Measurements from ENCODE around the gene GHR.

Gene GHR

DNA sequence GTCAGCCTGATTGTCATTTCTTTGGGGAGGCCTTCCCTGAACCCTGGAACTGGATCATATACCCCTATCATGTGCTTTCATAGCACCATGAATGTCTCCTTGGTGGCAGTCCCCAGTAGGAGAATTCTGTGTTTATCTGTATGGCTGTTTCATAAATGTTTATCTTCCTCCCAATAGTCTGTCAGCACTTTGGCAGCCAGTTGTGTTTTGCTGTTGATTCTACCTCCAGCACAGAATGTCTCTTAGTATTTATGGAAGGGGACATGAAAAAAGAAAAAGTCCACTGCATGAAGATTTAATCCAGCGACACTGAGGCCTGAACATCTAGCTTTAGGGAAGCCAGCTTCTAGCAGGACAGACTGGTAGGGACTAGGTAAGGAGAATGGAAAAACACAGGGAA is 38.3 kb downstream of the GHR start:
- no peak for DNase-seq (ENCODE audit: low read depth in 2 of 2, low spot score in 1 of 2)

DNA sequence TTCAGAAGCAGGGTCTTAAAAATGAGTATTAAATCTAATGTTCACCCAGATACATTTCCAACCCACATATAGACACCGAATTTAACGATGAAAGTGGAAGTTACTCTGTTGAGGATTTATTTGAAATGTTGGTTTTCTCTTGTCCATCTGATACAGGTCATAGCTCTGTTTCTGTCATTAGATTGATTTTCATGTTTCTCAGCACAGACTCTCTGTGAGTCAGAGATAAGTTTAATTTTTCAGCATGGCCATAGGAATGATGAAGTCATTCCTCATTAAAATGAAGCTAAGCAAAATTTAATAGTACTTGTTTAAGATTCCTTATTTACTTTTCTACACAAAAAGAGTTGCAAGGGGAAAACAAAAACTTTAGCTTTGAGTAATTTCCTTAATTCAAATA is 38.8 kb downstream of the GHR start:
- no peak for DNase-seq (ENCODE audit: low read depth in 2 of 2, low spot score in 1 of 2)

DNA sequence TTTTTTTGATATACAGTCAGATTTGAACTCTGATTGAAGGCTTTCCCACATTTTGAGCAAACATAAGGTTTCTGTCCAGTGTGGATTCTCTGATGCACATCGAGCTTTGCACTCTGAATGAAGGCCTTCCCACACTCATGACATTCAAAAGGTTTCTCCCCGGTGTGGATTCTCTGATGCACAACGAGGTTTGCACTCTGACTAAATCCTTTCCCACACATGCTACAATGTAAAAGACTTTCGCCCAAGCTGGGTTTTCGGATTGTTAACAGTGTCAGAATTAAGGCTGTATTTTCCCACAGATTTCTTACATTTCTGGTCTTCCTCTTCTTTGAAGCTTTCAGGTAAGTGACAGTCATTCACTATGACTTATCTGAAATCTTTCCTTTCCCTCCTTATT is 44.3 kb downstream of the GHR start:
- DNase-seq (ENCODE audit: low read depth in 2 of 2, low spot score in 1 of 2), result no peak

DNA sequence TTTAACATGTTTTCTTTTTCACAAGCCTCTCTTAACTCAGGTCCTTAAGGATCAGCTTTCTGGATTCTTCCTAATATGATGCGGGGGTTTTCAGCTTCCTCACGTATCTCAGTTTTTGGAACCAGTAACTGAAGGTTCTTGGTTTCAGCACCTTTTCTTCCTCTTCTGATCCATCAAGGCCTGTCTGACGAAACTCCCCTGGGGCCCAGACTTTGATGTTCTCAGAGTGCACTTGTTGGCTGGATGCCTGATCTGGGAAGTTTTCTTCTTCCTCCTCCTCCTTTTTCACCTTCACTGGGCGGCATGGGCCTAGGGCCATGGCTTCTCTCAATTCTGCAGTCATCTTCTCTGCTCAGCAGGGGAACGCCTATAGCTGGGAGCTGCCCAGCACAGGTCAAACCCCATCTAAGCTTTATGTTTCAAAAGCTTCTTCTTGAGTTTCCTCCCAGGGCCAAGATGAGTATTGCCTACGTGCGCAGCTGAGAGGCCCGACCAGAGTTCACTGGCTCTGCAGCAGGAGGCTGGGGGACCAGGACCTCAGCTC is 44.8 kb downstream of the GHR start:
- DNase-seq (ENCODE audit: low read depth in 2 of 2, low spot score in 1 of 2), result no peak

DNA sequence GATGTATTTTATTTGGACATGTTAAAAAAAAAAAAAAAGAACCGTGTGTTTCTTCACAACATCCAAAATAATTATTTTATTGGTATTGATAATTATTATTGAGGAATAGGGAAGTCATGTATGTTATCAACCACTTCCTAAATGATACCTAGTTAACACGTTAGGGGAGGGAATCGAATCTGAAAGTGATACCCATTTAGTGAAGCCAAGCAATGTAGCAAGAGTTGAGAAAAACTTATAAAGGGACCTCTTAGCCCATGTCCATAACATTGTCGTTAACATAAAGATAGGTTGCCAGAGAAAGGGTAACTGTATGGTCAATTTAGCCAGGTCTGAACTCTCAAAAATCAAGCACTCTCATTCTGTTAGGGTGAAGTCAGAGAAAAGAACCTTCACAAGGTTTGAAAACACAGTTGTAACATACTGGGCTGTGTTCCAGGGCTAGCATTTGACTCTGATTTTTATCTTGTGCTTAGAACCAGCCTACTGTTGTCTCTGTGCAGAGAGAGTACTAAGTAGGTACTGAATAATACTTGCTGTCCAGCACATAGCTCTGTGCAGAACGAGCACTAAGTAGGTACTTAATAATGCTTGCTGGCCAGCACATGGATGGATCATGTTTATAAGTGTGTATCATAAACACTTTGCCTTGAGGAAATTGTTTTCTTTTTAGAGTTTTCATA is 60.4 kb downstream of the GHR start:
- DNase-seq (ENCODE audit: low read depth in 2 of 2, low spot score in 1 of 2), result no peak

DNA sequence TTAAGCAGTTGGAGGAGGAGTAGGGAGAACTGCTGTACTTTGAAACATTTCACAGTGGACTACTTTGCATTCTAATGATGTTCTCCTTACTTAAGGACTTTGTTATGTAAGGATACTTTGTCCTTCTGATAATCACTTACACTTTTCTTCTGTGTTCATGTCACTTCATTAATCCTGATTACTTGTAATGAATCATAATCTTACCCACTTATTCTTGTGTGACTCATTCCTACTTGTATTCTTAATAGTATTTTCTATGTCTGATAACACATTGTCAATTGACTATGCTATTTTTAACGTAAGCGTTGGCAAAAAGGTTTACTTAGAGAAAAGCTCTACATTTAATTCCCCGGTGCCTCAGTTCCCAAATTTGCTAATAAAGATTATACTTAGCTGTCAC is 63.8 kb downstream of the GHR start:
- no peak for DNase-seq (ENCODE audit: low read depth in 2 of 2, low spot score in 1 of 2)

DNA sequence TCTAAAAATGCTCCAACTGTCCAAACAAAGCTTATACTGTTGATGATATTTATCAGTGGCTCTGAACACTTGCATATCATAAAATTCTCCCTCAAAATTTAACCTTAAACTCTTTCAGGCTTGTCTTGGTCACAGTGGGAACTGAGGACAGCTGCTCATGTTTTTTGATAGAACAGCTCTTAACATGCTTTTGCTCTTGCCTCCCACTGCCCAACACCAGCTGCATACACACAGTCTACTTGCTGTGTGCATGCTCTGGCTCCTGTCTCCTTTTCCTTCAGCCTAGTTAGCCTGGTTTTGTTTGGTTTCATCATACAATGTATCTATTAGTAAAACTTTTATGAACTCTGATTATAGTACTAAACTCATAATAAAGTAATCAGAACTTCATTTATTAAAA is 64.6 kb downstream of the GHR start:
- no peak for DNase-seq (ENCODE audit: low read depth in 2 of 2, low spot score in 1 of 2)

DNA sequence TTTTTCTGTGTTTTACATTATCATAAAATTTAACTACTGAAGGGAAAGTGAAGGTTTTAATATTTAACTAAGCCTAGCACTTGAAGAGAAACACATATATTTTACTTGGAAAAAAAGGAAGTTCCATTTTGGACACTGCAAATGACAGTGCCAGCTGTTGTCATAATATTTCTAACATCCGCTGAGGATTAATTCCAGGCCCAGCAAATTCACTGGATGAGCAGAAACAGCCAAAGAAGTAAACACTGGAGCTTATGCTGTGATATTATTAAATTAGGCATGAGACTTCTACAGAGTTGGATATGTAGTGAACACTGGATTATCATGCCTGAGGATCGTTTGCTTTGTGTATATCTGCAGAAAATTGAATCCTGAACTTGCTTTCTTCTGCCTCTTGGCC is 67.6 kb downstream of the GHR start:
- DNase-seq (ENCODE audit: low read depth in 2 of 2, low spot score in 1 of 2), result no peak

DNA sequence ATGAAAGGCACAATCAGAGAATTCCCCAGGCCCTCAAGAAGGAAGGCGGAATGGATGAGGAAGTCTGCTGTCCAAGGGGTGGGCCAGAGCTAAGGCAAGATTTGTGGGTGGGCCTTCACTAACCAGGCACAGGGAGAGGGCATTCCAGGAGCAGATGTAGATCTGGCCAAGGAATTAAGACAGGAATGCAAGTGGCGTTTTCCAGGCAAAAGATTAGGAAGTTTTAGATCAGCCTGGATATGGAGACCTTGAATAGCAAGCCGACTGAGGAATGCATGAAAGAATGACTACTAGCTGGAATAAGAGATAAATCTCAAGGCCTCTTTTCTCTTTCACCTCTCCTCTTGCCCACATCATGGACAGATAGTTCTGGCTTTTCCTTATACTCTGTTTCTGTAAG is 68.5 kb downstream of the GHR start:
- no peak for DNase-seq (ENCODE audit: low read depth in 2 of 2, low spot score in 1 of 2)

DNA sequence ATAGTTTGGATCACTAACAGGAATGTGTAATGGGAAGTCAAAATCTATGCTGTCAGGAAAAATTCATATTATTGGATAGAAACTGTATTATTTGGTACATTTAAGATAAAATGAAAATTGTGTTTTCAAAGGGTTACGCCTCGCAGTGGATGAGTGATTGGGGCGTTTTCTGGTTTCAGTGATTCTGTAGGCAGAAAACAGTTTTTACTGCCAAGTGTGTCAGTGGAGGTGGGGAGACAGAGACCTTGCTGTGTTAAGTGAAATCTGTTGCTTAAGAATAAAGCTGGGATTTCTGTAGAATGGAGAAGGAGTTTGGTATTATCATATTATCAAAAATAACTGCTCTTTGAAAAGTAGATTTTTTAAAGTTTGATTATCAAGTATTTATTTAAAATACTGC is 69.7 kb downstream of the GHR start:
- no peak for DNase-seq (ENCODE audit: low read depth in 2 of 2, low spot score in 1 of 2)

DNA sequence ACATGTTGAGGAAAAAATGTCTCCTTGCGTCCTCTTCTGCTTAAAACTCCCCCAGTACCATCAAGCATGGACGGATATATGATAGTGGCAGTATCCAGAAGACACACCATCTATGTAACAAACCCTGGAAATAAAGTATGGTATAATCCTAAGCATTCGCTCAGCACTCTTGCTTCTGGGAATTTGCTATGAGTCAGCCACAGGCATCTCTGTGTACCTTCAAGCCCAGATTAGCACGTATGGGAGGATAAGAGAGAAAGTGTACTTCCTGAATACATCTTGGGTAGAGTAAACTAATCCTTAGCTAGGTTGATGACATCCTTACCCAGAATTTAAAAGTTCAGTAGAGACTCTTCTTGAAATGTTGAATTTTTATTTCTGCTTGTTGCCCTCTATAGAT is 71.2 kb downstream of the GHR start:
- DNase-seq (ENCODE audit: low read depth in 2 of 2, low spot score in 1 of 2), result no peak

DNA sequence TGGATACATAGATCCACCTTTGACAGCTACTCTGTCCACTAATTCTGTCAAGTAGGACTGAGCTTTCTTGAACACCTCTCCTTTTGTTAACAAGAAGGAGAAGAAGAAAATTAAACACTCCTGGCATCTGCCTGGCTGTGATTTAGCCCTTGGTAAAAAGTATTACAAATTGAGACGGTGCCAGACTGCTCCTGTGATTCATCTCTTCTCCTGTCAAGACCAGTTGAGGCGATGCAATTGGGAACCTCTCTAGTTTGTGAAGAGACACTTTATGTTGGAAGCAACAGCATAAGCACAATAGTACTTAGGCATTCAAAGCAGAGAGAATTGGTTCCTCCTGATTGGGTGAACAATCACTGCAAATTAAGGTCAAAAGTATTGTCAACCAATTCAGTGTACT is 72.7 kb downstream of the GHR start:
- no peak for DNase-seq (ENCODE audit: low read depth in 2 of 2, low spot score in 1 of 2)

DNA sequence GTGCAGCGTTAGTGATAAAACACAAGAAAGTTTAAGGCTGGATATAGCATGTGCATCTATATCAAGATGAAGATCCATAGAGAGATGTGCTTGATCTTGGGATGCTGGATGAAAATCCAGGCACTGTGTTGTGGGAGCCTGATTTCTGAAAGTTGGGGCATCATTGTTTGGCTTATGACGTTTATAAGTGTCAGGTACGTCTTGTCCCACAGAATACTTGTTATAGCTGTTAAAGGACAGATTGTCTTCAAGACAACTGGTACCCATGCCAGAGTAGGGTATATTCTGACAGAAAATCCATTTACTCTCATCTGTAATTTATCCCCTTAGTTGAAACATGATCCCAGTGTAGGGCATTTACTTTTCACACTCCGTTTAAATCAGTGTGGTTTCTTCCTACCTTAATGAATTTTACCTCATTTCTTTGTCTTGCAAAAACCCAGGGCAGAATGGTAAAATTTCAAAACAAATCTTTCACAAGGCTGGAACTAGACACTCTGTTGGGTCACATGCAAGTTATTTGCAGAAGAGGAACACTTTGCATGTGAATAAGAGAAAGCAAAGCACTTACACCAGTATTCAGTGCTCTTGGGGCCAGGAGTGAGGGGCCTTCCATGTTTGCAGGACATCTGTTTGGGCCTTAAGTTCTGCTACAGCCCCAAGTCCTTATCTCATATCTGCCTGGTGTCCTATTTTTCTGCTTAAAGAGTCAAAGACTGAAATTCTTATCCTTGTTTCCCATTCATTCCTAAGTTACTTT is 73.3 kb downstream of the GHR start:
- no peak for DNase-seq (ENCODE audit: low read depth in 2 of 2, low spot score in 1 of 2)

DNA sequence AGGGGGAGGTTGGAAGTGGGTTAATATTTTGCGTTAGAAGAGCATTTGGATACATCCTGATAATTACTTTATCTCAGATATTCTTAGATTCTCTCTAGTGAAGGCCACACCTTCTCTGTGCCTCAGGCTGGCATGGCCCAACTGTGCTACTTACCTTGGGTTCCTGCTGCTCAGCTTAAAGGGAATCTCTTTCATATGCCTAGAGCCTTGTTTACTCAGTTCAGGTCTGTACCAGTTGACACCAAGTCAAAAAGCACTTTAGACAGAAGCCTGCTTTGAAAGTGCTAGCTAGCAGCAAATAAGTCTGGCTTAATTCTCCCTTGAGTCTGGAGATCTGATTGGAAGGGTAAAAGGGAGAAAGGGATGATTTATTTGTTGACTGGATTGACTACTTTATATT is 74.8 kb downstream of the GHR start:
- DNase-seq (ENCODE audit: low read depth in 2 of 2, low spot score in 1 of 2), result no peak

DNA sequence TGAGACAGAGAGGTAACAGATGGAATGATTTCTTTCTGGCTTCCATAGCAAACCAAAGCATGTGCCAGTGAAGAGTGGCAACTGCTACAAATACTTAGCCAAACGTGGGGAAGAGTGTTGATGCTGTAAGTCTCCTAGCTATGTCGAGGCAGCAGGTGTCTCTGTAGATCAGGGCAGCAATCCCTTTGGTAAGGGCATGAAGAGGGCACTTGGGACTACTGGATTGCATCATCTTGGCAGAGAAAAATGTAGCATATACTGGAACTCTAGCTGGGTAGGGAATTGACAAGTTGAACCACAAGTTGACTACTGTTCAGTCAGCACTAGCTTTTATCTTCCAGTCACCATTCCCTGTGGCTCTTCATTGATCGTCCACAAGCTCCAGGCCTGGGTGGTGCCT is 75.8 kb downstream of the GHR start:
- DNase-seq (ENCODE audit: low read depth in 2 of 2, low spot score in 1 of 2), result no peak

DNA sequence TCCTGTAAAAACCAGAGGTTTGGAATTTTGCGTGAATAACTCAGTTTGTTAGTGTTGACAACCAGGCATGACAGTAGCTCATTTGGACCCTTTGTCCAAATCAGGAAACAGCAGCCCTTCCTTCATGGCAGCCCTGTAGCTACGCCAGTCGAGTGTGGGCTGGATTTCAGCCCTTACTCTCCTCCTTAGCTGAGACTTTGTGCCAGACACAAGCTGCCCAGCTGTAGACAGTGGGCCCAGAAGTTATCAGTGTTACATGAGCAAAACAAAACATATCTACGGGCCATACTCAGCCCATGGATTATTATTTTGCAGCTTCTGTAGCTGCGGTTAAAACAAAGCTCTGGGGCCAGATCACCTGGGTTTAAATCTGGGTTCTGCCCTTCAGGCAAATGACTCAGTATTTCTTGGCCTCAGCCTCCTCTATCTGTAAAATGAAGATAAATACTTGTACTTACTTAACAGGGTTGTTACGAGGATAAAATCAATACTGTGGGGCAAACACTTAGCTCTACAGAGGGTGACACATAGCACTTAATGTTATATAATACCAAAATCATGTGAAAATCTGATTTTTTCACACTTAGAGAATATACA is 76.9 kb downstream of the GHR start:
- no peak for DNase-seq (ENCODE audit: low read depth in 2 of 2, low spot score in 1 of 2)

DNA sequence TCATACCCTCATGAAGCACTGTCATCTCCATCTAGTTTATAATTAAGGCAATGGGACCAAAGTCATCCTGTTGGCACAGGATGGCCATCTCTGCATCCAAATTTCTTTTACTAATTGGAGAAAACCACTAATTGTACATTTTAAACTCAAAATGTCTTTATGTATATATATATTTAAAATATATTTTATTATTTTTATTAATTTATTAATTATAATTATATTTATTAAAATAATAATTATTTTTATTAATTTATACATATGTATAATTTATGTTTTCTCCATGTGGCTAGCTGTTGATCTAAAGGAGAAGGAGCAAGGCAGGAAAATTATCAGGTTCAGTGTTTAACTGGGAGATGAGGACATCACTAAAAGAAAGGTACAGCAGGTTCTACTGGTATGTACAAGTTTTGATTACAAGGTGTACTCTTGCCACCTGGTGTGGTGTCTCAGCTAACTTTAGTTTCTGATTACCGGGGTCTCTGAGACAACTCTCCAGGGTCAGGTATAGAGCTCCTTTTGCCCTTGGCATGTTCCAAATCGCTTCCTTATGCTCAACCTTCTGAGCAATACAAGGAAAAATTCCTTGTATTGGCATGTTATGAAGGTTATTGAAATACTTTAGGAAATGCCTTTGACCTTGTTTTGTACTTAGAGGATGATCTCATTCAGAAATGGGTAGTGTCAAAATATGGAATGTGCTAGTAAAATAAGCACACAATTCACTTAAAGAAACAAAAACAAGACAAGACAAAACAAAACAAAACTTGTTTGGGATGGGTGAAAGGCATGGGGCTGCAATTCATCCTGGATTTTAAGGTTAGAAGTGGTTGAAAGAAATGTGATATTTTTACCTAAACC is 79.6 kb downstream of the GHR start:
- no peak for DNase-seq (ENCODE audit: low read depth in 2 of 2, low spot score in 1 of 2)

DNA sequence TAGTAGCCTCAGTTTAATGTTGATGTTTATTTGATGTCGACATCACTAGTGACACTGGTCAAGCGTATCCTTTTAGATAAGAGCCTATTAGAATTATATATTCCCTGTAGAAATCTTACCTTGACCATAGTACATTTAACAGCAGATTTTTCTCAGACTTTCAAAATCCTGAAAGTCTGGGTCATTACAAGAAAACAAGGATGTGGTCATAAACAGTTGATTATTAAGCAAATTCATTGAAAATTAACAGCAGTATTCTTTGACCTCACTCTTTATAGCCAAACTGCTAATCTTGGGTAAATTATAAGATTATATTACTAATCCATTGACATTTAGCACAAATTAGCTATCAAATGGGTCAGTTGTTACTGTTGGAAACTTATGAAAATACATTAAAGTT is 83.4 kb downstream of the GHR start:
- DNase-seq (ENCODE audit: low read depth in 2 of 2, low spot score in 1 of 2), result no peak

DNA sequence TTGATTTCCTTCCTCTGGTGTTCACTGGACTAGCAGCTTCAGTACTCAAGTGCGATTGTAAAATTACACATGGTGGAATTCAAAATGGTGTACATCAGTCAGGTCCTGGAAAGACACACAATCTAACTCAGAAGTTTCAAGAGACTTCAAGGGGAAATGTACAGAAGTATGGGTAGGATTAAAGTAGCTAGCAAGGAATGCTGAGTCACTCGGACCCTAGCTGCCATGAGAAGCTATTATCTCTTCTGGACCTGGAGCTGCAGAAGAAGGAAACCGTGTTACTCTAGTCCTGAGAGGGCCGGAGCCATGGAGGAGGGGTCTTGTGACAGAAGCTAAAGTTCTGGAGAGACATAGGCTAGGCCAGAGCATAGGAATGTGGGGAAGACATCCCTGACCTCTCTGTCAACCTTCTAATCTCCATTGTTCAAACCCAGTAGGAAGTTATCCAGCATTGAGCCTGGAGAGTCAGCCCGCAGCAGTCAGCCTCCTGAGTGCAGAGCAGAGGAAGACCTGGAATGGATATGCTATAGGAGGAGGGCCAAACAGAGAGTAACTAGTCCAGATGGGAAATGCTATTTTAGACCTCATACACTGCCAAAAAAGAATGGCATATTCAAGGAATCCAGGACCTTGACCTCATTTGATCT is 84.3 kb downstream of the GHR start:
- no peak for DNase-seq (ENCODE audit: low read depth in 2 of 2, low spot score in 1 of 2)

DNA sequence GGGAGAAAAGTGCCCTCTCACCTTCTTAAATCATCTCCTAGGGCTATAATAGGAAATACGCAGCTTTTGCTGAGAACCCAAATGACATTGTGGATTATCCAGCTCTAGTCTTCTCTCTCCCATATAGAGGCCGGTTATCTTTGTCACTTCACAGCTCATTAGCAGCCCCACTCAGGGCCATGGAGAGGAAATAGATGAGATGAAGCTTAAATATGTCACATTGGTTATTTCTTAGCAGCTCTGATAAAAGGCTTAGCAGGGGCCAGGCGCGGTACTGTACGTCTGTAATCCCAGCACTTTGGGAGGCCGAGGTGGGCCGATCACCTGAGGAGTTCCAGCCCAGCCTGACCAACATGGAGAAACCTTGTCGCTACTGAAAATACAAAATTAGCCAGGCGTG is 90.0 kb downstream of the GHR start:
- no peak for DNase-seq (ENCODE audit: low read depth in 2 of 2, low spot score in 1 of 2)

DNA sequence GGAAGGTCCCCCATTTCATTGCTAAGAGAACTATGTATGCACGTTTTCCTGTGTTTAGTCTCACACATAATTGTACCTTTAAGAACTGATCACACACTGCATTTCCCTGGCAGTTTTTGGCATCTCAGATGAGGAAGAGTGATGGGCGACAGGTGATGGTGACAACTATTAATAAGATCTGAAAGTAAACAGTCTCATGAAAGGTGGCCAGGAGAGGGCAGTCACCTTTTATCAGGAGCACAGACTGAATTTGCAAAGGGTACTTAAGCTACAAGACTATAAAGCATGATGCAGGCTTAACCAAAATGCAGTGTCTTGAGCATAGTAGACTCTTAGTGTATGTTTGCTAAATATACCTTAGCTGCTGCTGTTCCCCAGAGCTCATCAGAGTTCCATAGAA is 91.5 kb downstream of the GHR start:
- no peak for DNase-seq (ENCODE audit: low read depth in 2 of 2, low spot score in 1 of 2)
